ENCODE measurements around the gene TBCK. TPM values are rescaled to one million over a fixed set of nuclear protein-coding genes. Genes with fewer than 3 reads are reported as not detected.

The TBCK gene
- total and polyA plus RNA-seq, 4 donors = 4.9 to 25.5 (median 15.8) TPM

DNA sequence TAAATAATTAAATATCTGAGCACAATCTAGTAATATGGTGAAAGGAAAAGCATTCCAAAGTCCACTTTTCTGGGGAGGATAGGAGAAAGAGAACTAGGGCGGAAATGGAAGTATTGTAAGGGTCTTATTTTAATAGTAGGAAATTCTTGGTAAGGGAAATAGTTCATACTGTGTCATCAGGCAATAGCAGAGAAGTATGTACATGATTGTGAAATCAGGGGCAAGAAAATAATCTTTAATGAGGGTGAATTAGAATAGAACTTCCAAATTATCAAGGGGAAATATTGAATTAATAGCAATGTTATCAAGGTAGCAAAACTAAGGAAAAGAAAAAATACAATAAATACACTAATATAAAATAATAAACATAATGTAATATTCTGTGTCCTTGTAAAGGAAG is 37.8 kb upstream of the TBCK start:
- H3K9ac ChIP-seq (ENCODE audit: low read depth in 1 of 2, low read length in 2 of 2) = no peak overlapping the region
- 99% methylated on average over 1 of the region's 1 CpG for WGBS
- H3K36me3 ChIP-seq (ENCODE audit: control insufficient read depth in 4 of 4, insufficient read depth in 3 of 4, low read depth in 1 of 4, low read length in 3 of 4) = peaks cover 0 to 3% (median under 1%) of the 10 kb centered on the region in 4 donors
- H3K4me1 ChIP-seq (ENCODE audit: control insufficient read depth in 4 of 4, insufficient read depth in 4 of 4, low read length in 3 of 4) = no peaks in the 10 kb centered on the region
- no peak for DNase-seq (ENCODE audit: low spot score)
- H3K27ac ChIP-seq (ENCODE audit: low read depth in 1 of 2, low read length in 2 of 2) = no peak overlapping the region
- no peaks in the 10 kb centered on the region for H3K9me3 ChIP-seq (ENCODE audit: control insufficient read depth in 4 of 4, low read length in 3 of 4)
- TF ChIP-seq RXRA (IDR thresholded peaks at IDR 0.05) (no peak), NR2F2 (IDR thresholded peaks at IDR 0.05) (no peak), JUND (IDR thresholded peaks at IDR 0.05) (no peak), FOXA2 (IDR thresholded peaks at IDR 0.05) (no peak), SP1 (IDR thresholded peaks at IDR 0.05) (no peak), YY1 (IDR thresholded peaks at IDR 0.05) (no peak), GABPA (IDR thresholded peaks at IDR 0.05 in 1 of 2, conservative IDR thresholded peaks at IDR 0.05 in 1 of 2) (no peak), EGR1 (IDR thresholded peaks at IDR 0.05; ENCODE audit: low read depth in 2 of 2) (no peak), HNF4G (IDR thresholded peaks at IDR 0.05) (no peak), TAF1 (conservative IDR thresholded peaks at IDR 0.05) (no peak), FOXA1 (IDR thresholded peaks at IDR 0.05) (no peak), RAD21 (IDR thresholded peaks at IDR 0.05) (no peak), HNF4A (conservative IDR thresholded peaks at IDR 0.05) (no peak)
- TF ChIP-seq, protein P1, sequence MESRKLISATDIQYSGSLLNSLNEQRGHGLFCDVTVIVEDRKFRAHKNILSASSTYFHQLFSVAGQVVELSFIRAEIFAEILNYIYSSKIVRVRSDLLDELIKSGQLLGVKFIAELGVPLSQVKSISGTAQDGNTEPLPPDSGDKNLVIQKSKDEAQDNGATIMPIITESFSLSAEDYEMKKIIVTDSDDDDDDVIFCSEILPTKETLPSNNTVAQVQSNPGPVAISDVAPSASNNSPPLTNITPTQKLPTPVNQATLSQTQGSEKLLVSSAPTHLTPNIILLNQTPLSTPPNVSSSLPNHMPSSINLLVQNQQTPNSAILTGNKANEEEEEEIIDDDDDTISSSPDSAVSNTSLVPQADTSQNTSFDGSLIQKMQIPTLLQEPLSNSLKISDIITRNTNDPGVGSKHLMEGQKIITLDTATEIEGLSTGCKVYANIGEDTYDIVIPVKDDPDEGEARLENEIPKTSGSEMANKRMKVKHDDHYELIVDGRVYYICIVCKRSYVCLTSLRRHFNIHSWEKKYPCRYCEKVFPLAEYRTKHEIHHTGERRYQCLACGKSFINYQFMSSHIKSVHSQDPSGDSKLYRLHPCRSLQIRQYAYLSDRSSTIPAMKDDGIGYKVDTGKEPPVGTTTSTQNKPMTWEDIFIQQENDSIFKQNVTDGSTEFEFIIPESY (IDR thresholded peaks at IDR 0.05) = no peak
- TF ChIP-seq, protein P2, sequence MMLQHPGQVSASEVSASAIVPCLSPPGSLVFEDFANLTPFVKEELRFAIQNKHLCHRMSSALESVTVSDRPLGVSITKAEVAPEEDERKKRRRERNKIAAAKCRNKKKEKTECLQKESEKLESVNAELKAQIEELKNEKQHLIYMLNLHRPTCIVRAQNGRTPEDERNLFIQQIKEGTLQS (IDR thresholded peaks at IDR 0.05) = no peak
- TF ChIP-seq, protein P3, sequence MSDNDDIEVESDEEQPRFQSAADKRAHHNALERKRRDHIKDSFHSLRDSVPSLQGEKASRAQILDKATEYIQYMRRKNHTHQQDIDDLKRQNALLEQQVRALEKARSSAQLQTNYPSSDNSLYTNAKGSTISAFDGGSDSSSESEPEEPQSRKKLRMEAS (IDR thresholded peaks at IDR 0.05) = no peak
- TF ChIP-seq, protein P4, sequence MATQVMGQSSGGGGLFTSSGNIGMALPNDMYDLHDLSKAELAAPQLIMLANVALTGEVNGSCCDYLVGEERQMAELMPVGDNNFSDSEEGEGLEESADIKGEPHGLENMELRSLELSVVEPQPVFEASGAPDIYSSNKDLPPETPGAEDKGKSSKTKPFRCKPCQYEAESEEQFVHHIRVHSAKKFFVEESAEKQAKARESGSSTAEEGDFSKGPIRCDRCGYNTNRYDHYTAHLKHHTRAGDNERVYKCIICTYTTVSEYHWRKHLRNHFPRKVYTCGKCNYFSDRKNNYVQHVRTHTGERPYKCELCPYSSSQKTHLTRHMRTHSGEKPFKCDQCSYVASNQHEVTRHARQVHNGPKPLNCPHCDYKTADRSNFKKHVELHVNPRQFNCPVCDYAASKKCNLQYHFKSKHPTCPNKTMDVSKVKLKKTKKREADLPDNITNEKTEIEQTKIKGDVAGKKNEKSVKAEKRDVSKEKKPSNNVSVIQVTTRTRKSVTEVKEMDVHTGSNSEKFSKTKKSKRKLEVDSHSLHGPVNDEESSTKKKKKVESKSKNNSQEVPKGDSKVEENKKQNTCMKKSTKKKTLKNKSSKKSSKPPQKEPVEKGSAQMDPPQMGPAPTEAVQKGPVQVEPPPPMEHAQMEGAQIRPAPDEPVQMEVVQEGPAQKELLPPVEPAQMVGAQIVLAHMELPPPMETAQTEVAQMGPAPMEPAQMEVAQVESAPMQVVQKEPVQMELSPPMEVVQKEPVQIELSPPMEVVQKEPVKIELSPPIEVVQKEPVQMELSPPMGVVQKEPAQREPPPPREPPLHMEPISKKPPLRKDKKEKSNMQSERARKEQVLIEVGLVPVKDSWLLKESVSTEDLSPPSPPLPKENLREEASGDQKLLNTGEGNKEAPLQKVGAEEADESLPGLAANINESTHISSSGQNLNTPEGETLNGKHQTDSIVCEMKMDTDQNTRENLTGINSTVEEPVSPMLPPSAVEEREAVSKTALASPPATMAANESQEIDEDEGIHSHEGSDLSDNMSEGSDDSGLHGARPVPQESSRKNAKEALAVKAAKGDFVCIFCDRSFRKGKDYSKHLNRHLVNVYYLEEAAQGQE (IDR thresholded peaks at IDR 0.05) = no peak
- TF ChIP-seq, protein P5, sequence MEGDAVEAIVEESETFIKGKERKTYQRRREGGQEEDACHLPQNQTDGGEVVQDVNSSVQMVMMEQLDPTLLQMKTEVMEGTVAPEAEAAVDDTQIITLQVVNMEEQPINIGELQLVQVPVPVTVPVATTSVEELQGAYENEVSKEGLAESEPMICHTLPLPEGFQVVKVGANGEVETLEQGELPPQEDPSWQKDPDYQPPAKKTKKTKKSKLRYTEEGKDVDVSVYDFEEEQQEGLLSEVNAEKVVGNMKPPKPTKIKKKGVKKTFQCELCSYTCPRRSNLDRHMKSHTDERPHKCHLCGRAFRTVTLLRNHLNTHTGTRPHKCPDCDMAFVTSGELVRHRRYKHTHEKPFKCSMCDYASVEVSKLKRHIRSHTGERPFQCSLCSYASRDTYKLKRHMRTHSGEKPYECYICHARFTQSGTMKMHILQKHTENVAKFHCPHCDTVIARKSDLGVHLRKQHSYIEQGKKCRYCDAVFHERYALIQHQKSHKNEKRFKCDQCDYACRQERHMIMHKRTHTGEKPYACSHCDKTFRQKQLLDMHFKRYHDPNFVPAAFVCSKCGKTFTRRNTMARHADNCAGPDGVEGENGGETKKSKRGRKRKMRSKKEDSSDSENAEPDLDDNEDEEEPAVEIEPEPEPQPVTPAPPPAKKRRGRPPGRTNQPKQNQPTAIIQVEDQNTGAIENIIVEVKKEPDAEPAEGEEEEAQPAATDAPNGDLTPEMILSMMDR (IDR thresholded peaks at IDR 0.05; ENCODE audit: low read depth, low read length, missing input control) = no peak
- H3K27me3 ChIP-seq (ENCODE audit: control insufficient read depth in 4 of 4, insufficient read depth in 4 of 4, low read length in 3 of 4) = no peaks in the 10 kb centered on the region
- H3K4me3 ChIP-seq (ENCODE audit: low read depth in 1 of 3, low read length in 3 of 3) = no peak overlapping the region

All from liver (tissue), 9 donors.